ENCODE results near the gene DSCAML1. TPM values are rescaled to one million over a fixed set of nuclear protein-coding genes. Genes with fewer than 3 reads are reported as not detected.

Gene DSCAML1
- total and polyA plus RNA-seq, 9 of the 15 experiments (the other 6 are each of a cell fraction or from before 2014, with no cell fraction given) = not detected

DNA sequence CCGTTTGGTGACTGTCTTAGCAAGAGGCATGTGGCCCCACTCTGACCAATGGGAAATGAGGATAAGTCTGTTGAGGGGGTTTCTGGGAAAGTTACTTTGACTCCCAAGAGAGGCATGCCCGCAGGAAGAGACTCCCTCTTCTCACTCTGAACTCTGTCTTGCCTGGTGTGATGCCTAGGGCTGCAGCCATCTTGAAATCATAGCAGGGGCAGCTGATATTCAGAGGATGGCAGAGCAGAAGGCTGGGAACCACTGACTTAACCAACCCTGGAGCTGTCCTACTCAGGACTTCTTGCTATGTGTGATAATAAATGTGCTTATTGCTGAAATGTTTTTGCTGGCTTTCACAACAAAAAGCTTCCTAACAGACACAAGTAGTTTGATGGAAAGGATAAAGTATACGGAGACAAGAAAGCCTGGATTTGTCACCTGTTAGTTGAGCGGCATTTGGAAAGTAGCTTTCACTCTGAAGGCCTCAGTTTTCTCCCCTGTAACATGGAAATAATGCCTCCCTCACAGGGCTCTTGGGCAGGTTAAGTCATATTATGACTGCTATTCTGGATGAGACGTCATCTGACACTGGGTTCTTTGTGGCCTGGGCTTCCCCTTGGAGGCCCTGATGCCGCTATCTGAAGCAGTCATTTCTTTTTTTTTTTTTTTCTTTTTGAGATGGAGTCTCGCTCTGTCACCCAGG lies 340.8 kb downstream of the DSCAML1 start:
- H3K27me3 ChIP-seq (ENCODE audit: control insufficient read depth in 2 of 2, insufficient read depth in 2 of 2, low read length in 2 of 2) = peaks cover 16 to 61% of the 10 kb centered on the region in 2 experiments; a peak in 4 of 5 replicates
- no peak for FAIRE-seq
- H3K4me1 ChIP-seq (replicated peaks in 1 of 2; ENCODE audit: control insufficient read depth in 2 of 2, insufficient read depth in 2 of 2, low read length in 2 of 2) = no peaks in the 10 kb centered on the region; a peak in 1 of 5 replicates
- no peak overlapping the region for H3K4me3 ChIP-seq
- ChIA-PET CTCF (ENCODE audit: low intra/inter-chr PET ratio) (no interaction called here), POLR2A (interaction anchor here (0.6 kb wide), 1 partner anchor 8 kb away, joined by 3 read pairs; no protein-coding TSS in a partner anchor)
- H3K9me3 ChIP-seq (replicated peaks; ENCODE audit: control insufficient read depth, insufficient read depth, low read depth, low read length) = no peaks in the 10 kb centered on the region
- H3K9me1 ChIP-seq (ENCODE audit: control insufficient read depth, insufficient read depth, low read length) = no peaks in the 10 kb centered on the region
- no peaks in the 10 kb centered on the region for H3K36me3 ChIP-seq (ENCODE audit: control insufficient read depth, insufficient read depth, low read length)
- intact Hi-C loops (cut with micrococcal nuclease) (no loop called here), in situ Hi-C loops (cut with MboI) (no loop called here)
- no peak overlapping the region for H3K4me2 ChIP-seq (ENCODE audit: insufficient read depth, low read length)
- BruUV-seq (replicated peaks) = no TSS peak
- TF ChIP-seq, protein P1, sequence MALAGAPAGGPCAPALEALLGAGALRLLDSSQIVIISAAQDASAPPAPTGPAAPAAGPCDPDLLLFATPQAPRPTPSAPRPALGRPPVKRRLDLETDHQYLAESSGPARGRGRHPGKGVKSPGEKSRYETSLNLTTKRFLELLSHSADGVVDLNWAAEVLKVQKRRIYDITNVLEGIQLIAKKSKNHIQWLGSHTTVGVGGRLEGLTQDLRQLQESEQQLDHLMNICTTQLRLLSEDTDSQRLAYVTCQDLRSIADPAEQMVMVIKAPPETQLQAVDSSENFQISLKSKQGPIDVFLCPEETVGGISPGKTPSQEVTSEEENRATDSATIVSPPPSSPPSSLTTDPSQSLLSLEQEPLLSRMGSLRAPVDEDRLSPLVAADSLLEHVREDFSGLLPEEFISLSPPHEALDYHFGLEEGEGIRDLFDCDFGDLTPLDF (CRISPR knock-in tag; IDR thresholded peaks at IDR 0.05) = no peak
- TF ChIP-seq, protein P2, sequence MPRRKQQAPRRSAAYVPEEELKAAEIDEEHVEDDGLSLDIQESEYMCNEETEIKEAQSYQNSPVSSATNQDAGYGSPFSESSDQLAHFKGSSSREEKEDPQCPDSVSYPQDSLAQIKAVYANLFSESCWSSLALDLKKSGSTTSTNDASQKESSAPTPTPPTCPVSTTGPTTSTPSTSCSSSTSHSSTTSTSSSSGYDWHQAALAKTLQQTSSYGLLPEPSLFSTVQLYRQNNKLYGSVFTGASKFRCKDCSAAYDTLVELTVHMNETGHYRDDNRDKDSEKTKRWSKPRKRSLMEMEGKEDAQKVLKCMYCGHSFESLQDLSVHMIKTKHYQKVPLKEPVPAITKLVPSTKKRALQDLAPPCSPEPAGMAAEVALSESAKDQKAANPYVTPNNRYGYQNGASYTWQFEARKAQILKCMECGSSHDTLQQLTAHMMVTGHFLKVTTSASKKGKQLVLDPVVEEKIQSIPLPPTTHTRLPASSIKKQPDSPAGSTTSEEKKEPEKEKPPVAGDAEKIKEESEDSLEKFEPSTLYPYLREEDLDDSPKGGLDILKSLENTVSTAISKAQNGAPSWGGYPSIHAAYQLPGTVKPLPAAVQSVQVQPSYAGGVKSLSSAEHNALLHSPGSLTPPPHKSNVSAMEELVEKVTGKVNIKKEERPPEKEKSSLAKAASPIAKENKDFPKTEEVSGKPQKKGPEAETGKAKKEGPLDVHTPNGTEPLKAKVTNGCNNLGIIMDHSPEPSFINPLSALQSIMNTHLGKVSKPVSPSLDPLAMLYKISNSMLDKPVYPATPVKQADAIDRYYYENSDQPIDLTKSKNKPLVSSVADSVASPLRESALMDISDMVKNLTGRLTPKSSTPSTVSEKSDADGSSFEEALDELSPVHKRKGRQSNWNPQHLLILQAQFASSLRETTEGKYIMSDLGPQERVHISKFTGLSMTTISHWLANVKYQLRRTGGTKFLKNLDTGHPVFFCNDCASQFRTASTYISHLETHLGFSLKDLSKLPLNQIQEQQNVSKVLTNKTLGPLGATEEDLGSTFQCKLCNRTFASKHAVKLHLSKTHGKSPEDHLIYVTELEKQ (CRISPR knock-in tag; IDR thresholded peaks at IDR 0.05) = no peak
- TF ChIP-seq ZC3H8 (IDR thresholded peaks at IDR 0.05) = no peak
- TF ChIP-seq PHF20 (IDR thresholded peaks at IDR 0.05; ENCODE audit: partially characterized antibody) = no peak
- TF ChIP-seq HMG20B (CRISPR knock-in tag; IDR thresholded peaks at IDR 0.05) = no peak
- TF ChIP-seq CHD1 (IDR thresholded peaks at IDR 0.05; ENCODE audit: low read length) = no peak
- no peak for TF ChIP-seq ZNF282 (CRISPR knock-in tag; IDR thresholded peaks at IDR 0.05)
- no peak for TF ChIP-seq EP300 (IDR thresholded peaks at IDR 0.05; ENCODE audit: low read length)
- TF ChIP-seq SMARCB1 (IDR thresholded peaks at IDR 0.05; ENCODE audit: insufficient read length, low read depth) = no peak
- no peak for TF ChIP-seq FUS (optimal IDR thresholded peaks at IDR 0.05; ENCODE audit: low read depth, low read length)
- TF ChIP-seq NR1H2 (CRISPR knock-in tag; IDR thresholded peaks at IDR 0.05) = no peak
- no peak for TF ChIP-seq SAFB (IDR thresholded peaks at IDR 0.05; ENCODE audit: borderline replicate concordance, low read depth, low read length)
- TF ChIP-seq ZNF12 (CRISPR knock-in tag; IDR thresholded peaks at IDR 0.05) = no peak
- TF ChIP-seq ZNF197 (CRISPR knock-in tag; IDR thresholded peaks at IDR 0.05; ENCODE audit: low read depth) = no peak
- TF ChIP-seq POU5F1 (IDR thresholded peaks at IDR 0.05; ENCODE audit: borderline replicate concordance, low read depth, low read length, partially characterized antibody) = no peak
- no peak for TF ChIP-seq GABPB1 (CRISPR knock-in tag; IDR thresholded peaks at IDR 0.05)
- no peak for DNase-seq (ENCODE audit: extremely low read depth in 1 of 4, low spot score in 3 of 4)
- no peak overlapping the region for H3K27ac ChIP-seq (ENCODE audit: extremely low read depth, low read depth, low read length)
- no peak overlapping the region for H2AFZ ChIP-seq (ENCODE audit: low read depth, low read length)
- ATAC-seq = no peak
- peaks cover 4% of the 10 kb centered on the region; the same call in 1 of the 2 replicates for H4K20me1 ChIP-seq (replicated peaks; ENCODE audit: control insufficient read depth, insufficient read depth, low read length)
- no peak overlapping the region for H3K9ac ChIP-seq (ENCODE audit: insufficient read depth in 1 of 2, low read depth in 2 of 2, low read length in 2 of 2)
- 1% methylated on average over 5 of the region's 7 CpGs for WGBS (ENCODE audit: insufficient coverage, low coverage, missing lambda C conversion rate)
- no peaks in the 10 kb centered on the region for H3K79me2 ChIP-seq (ENCODE audit: control insufficient read depth, insufficient read depth, low read length)

All from K562 (cell line).